ENCODE measurements around the gene PLA2G2C.
"Not testable (repeated sequence)": the region's sequence is repeated elsewhere in the genome, so short reads cannot be mapped to it uniquely, and the experiment has no call there.

The PLA2G2C gene

GRCh38 chr1:20137604-20138003 lies 48.7 kb downstream of the PLA2G2C start:
- H3K36me3 ChIP-seq (ENCODE audit: insufficient read depth, low read depth, low read length) = no peaks in the 10 kb centered on the region
- no peaks in the 10 kb centered on the region for H3K9me3 ChIP-seq (ENCODE audit: insufficient read depth, low read depth, low read length)
- H3K9ac ChIP-seq (ENCODE audit: low read depth, low read length) = no peak overlapping the region

GRCh38 chr1:20137055-20137454 lies 49.3 kb downstream of the PLA2G2C start:
- Histone ChIP-seq H3K4me3 (ENCODE audit: low read length) (no peak overlapping the region), H3K4me1 (ENCODE audit: insufficient read depth, low read length) (no peaks in the 10 kb centered on the region), H3K36me3 (ENCODE audit: insufficient read depth, low read depth, low read length) (no peaks in the 10 kb centered on the region), H3K27ac (ENCODE audit: low read length) (no peak overlapping the region), H3K27me3 (ENCODE audit: insufficient read depth, low read length) (no peaks in the 10 kb centered on the region), H3K9me3 (ENCODE audit: insufficient read depth, low read depth, low read length) (no peaks in the 10 kb centered on the region), H3K9ac (ENCODE audit: low read depth, low read length) (no peak overlapping the region)

More at GRCh38 chr1:20137604-20138003, 48.7 kb downstream of the PLA2G2C start:
- Histone ChIP-seq H3K4me1 (ENCODE audit: insufficient read depth, low read length) (no peaks in the 10 kb centered on the region), H3K27ac (ENCODE audit: low read length) (no peak overlapping the region), H3K4me3 (ENCODE audit: low read length) (no peak overlapping the region), H3K27me3 (ENCODE audit: insufficient read depth, low read length) (no peaks in the 10 kb centered on the region)

GRCh38 chr1:20136249-20136648 lies 50.1 kb downstream of the PLA2G2C start:
- no peaks in the 10 kb centered on the region for H3K36me3 ChIP-seq (ENCODE audit: insufficient read depth, low read depth, low read length)
- H3K4me3 ChIP-seq (ENCODE audit: low read length) = no peak overlapping the region
- H3K27ac ChIP-seq (ENCODE audit: low read length) = no peak overlapping the region
- no peaks in the 10 kb centered on the region for H3K27me3 ChIP-seq (ENCODE audit: insufficient read depth, low read length)
- no peak overlapping the region for H3K9ac ChIP-seq (ENCODE audit: low read depth, low read length)
- H3K4me1 ChIP-seq (ENCODE audit: insufficient read depth, low read length) = no peaks in the 10 kb centered on the region
- H3K9me3 ChIP-seq (ENCODE audit: insufficient read depth, low read depth, low read length) = no peaks in the 10 kb centered on the region

GRCh38 chr1:20134995-20135394 lies 51.3 kb downstream of the PLA2G2C start:
- Histone ChIP-seq H3K27me3 (ENCODE audit: insufficient read depth, low read length) (no peaks in the 10 kb centered on the region), H3K4me3 (ENCODE audit: low read length) (no peak overlapping the region), H3K9ac (ENCODE audit: low read depth, low read length) (no peak overlapping the region), H3K27ac (ENCODE audit: low read length) (no peak overlapping the region), H3K9me3 (ENCODE audit: insufficient read depth, low read depth, low read length) (peaks cover 4% of the 10 kb centered on the region; the same call in 1 of the 2 replicates), H3K36me3 (ENCODE audit: insufficient read depth, low read depth, low read length) (no peaks in the 10 kb centered on the region), H3K4me1 (ENCODE audit: insufficient read depth, low read length) (no peaks in the 10 kb centered on the region)

- H3K9me3 ChIP-seq (ENCODE audit: insufficient read depth, low read depth, low read length); H3K27me3 ChIP-seq (ENCODE audit: insufficient read depth, low read length); H3K4me3 ChIP-seq (ENCODE audit: low read length); H3K27ac ChIP-seq (ENCODE audit: low read length); H3K9ac ChIP-seq (ENCODE audit: low read depth, low read length); H3K4me1 ChIP-seq (ENCODE audit: insufficient read depth, low read length); H3K36me3 ChIP-seq (ENCODE audit: insufficient read depth, low read depth, low read length): not testable (repeated sequence)
Measured at GRCh38 chr1:20130518-20130917, 55.8 kb downstream of the PLA2G2C start.

- H3K27ac ChIP-seq (ENCODE audit: low read length) = no peak overlapping the region
- H3K9me3 ChIP-seq (ENCODE audit: insufficient read depth, low read depth, low read length) = peaks cover 8% of the 10 kb centered on the region
- H3K4me1 ChIP-seq (ENCODE audit: insufficient read depth, low read length) = no peaks in the 10 kb centered on the region
- H3K4me3 ChIP-seq (ENCODE audit: low read length) = no peak overlapping the region
- no peak overlapping the region for H3K9ac ChIP-seq (ENCODE audit: low read depth, low read length)
- H3K27me3 ChIP-seq (ENCODE audit: insufficient read depth, low read length) = no peaks in the 10 kb centered on the region
- no peaks in the 10 kb centered on the region for H3K36me3 ChIP-seq (ENCODE audit: insufficient read depth, low read depth, low read length)
Measured at GRCh38 chr1:20126806-20127440, 59.4 kb downstream of the PLA2G2C start.

- no peak overlapping the region for H3K4me3 ChIP-seq (ENCODE audit: low read length)
- no peaks in the 10 kb centered on the region for H3K36me3 ChIP-seq (ENCODE audit: insufficient read depth, low read depth, low read length)
- no peaks in the 10 kb centered on the region for H3K27me3 ChIP-seq (ENCODE audit: insufficient read depth, low read length)
- peaks cover 8% of the 10 kb centered on the region for H3K9me3 ChIP-seq (ENCODE audit: insufficient read depth, low read depth, low read length)
- no peak overlapping the region for H3K9ac ChIP-seq (ENCODE audit: low read depth, low read length)
- H3K27ac ChIP-seq (ENCODE audit: low read length) = no peak overlapping the region
- H3K4me1 ChIP-seq (ENCODE audit: insufficient read depth, low read length) = no peaks in the 10 kb centered on the region
Measured at GRCh38 chr1:20126041-20126805, 60.1 kb downstream of the PLA2G2C start.

- H3K27ac ChIP-seq (ENCODE audit: low read length) = no peak overlapping the region
- H3K4me3 ChIP-seq (ENCODE audit: low read length) = no peak overlapping the region
- H3K4me1 ChIP-seq (ENCODE audit: insufficient read depth, low read length) = no peaks in the 10 kb centered on the region
- no peak overlapping the region for H3K9ac ChIP-seq (ENCODE audit: low read depth, low read length)
- no peaks in the 10 kb centered on the region for H3K36me3 ChIP-seq (ENCODE audit: insufficient read depth, low read depth, low read length)
- no peaks in the 10 kb centered on the region for H3K27me3 ChIP-seq (ENCODE audit: insufficient read depth, low read length)
- peaks cover 5% of the 10 kb centered on the region for H3K9me3 ChIP-seq (ENCODE audit: insufficient read depth, low read depth, low read length)
Measured at GRCh38 chr1:20125100-20125499, 61.2 kb downstream of the PLA2G2C start.

- Histone ChIP-seq H3K27me3 (ENCODE audit: insufficient read depth, low read length) (no peaks in the 10 kb centered on the region), H3K9me3 (ENCODE audit: insufficient read depth, low read depth, low read length) (no peaks in the 10 kb centered on the region; the same call in 1 of the 2 replicates), H3K4me1 (ENCODE audit: insufficient read depth, low read length) (no peaks in the 10 kb centered on the region), H3K36me3 (ENCODE audit: insufficient read depth, low read depth, low read length) (no peaks in the 10 kb centered on the region), H3K4me3 (ENCODE audit: low read length) (no peak overlapping the region), H3K27ac (ENCODE audit: low read length) (no peak overlapping the region), H3K9ac (ENCODE audit: low read depth, low read length) (no peak overlapping the region)
Measured at GRCh38 chr1:20124456-20125057, 61.8 kb downstream of the PLA2G2C start.

GRCh38 chr1:20123722-20124455 lies 62.4 kb downstream of the PLA2G2C start:
- Histone ChIP-seq H3K27ac (ENCODE audit: low read length) (no peak overlapping the region), H3K36me3 (ENCODE audit: insufficient read depth, low read depth, low read length) (no peaks in the 10 kb centered on the region), H3K9ac (ENCODE audit: low read depth, low read length) (no peak overlapping the region), H3K9me3 (ENCODE audit: insufficient read depth, low read depth, low read length) (no peaks in the 10 kb centered on the region), H3K4me1 (ENCODE audit: insufficient read depth, low read length) (no peaks in the 10 kb centered on the region), H3K4me3 (ENCODE audit: low read length) (no peak overlapping the region), H3K27me3 (ENCODE audit: insufficient read depth, low read length) (no peaks in the 10 kb centered on the region)

- H3K9me3 ChIP-seq (ENCODE audit: insufficient read depth, low read depth, low read length) = no peaks in the 10 kb centered on the region
- no peak overlapping the region for H3K27ac ChIP-seq (ENCODE audit: low read length)
- H3K9ac ChIP-seq (ENCODE audit: low read depth, low read length) = no peak overlapping the region
- H3K27me3 ChIP-seq (ENCODE audit: insufficient read depth, low read length) = no peaks in the 10 kb centered on the region
- no peaks in the 10 kb centered on the region for H3K36me3 ChIP-seq (ENCODE audit: insufficient read depth, low read depth, low read length)
- no peaks in the 10 kb centered on the region for H3K4me1 ChIP-seq (ENCODE audit: insufficient read depth, low read length)
- H3K4me3 ChIP-seq (ENCODE audit: low read length) = no peak overlapping the region
Measured at GRCh38 chr1:20120796-20121195, 65.5 kb downstream of the PLA2G2C start.
